Fibroblast of mammary gland (primary cell): ENCODE measurements around the gene NOTCH3.

Experiments
- DNase-seq: peaks from one replicate; pipeline ENCODE4 v3.0.0-alpha.2; 2010; ENCODE audit warnings: low read depth
- H3K4me3 ChIP-seq: 2 replicates; pipeline ENCODE4 v1.5.1; 2011; ENCODE audit warnings: low read depth, mild to moderate bottlenecking, low read length, moderate library complexity; ENCODE audit not compliant: control insufficient read depth
- TF ChIP-seq, protein P1 (sequence below): conservative IDR thresholded peaks from 2 replicates; pipeline ENCODE4 v1.5.1; 2011; ENCODE audit warnings: low read depth, low read length, inconsistent platforms; ENCODE audit not compliant: control insufficient read depth, insufficient read depth

The NOTCH3 gene

DNA sequence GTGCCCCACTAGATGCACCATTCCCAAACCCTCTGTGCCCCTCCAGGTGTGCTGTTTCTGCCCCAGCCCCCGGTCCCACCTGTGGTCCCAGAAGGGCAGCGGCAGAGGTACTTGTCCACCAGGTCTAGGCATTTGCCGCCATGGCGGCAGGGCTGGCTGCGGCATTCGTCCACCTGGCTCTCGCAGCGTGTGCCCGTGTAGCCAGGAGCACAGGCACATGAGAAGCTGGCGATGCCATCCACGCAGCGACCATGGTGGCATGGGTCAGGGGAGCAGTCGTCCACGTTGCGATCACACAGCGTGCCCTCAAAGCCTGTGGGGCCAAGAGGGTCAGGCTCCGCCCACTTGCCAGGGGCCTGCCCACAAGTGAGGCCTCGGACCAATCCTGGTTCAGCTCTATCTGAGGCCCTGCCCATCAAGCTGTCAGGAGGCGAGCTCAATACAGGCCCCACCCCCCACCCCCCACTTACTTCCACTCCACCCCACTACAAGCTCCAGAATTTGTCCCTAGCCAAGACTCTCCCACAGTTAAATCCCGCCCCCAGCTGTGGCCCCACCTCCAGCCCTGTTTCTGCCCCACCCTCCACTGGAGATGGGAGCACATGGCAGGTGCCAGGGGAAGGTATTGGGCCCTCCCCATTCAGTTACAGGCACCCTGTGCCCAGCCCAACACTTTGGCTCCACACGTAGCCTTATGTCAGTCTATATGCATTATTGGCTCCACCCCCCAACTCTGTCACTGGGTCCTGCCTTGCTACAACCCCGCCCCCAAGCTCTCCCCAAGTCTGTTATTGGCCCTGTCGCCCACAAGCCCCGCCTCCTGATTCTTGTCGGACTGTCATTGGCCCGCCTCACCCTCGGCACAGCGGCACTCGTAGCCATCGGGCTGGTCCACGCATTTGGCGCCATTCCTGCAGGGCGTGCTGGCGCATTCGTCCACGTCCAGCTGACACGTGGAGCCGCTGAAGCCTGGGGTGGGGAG is 13.5 kb downstream of the NOTCH3 start:
- TF ChIP-seq, protein P1, sequence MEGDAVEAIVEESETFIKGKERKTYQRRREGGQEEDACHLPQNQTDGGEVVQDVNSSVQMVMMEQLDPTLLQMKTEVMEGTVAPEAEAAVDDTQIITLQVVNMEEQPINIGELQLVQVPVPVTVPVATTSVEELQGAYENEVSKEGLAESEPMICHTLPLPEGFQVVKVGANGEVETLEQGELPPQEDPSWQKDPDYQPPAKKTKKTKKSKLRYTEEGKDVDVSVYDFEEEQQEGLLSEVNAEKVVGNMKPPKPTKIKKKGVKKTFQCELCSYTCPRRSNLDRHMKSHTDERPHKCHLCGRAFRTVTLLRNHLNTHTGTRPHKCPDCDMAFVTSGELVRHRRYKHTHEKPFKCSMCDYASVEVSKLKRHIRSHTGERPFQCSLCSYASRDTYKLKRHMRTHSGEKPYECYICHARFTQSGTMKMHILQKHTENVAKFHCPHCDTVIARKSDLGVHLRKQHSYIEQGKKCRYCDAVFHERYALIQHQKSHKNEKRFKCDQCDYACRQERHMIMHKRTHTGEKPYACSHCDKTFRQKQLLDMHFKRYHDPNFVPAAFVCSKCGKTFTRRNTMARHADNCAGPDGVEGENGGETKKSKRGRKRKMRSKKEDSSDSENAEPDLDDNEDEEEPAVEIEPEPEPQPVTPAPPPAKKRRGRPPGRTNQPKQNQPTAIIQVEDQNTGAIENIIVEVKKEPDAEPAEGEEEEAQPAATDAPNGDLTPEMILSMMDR = no peak
- no peak for DNase-seq
- H3K4me3 ChIP-seq = no peak overlapping the region

- no peak overlapping the region for H3K4me3 ChIP-seq
- TF ChIP-seq, protein P1 = no peak
- DNase-seq = no peak
Observed at GRCh38 chr19:15185188-15185587, 15.6 kb downstream of the NOTCH3 start.

GRCh38 chr19:15184776-15185175 is 16.0 kb downstream of the NOTCH3 start:
- H3K4me3 ChIP-seq = no peak overlapping the region
- TF ChIP-seq, protein P1 = no peak
- no peak for DNase-seq

DNA sequence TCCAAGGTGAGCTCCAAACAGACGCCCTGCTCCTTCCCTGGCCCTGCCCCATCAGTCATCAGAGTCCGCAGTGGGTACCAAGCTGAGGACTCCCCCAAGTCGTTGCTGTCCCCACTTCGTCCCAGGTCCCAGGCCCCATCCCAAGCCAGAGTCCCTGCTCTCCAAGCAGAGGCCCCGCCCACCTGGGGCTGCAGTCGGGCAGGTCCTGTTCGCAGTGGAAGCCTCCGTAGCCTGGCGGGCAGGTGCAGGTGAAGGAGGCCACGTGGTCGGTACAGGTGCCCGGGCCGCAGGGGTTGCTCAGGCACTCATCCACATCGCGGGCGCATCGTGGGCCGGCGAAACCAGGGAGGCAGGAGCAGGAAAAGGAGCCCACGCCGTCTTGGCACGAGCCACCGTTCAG is 19.4 kb downstream of the NOTCH3 start:
- no peak overlapping the region for H3K4me3 ChIP-seq
- TF ChIP-seq, protein P1 = no peak
- no peak for DNase-seq

- TF ChIP-seq, protein P1 = no peak
- no peak overlapping the region for H3K4me3 ChIP-seq
- no peak for DNase-seq
Observed at GRCh38 chr19:15180451-15181390, 20.1 kb downstream of the NOTCH3 start.

DNA sequence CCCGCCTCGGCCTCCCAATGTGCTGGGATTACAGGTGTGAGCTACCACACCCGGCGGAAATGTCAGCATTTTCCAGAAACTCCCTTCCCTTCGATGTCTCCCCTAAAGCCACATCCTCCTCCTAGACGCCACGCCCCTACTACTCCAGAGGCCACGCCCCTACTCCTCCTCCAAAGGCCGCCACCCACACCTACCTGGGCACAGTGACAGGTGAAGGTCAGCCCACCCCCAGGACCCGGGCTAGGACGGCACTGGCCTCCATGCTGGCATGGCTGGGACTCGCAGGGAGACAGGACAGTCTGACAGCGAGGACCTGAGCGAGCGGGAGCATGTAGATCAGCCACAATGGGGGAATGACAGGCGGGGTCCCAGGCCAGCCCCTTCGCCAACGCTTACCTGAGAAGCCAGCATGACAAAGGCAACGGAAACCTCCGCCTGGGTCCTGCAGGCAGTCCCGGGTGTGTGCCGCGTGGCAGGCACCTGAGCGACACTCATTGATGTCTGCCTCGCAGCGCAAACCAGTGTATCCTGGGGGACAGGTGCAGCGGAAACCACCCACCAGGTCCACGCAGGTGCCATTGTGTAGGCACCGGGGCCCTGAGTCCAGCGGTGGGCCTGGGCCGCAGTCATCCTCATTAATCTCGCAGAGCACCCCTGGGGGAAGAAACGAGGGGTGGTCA is 22.0 kb downstream of the NOTCH3 start:
- DNase-seq = no peak
- H3K4me3 ChIP-seq = no peak overlapping the region
- TF ChIP-seq, protein P1 = no peak
